ENCODE data around the gene CASR.

- TF ChIP-seq CTCF (IDR thresholded peaks at IDR 0.05) = no peak
- no peak for TF ChIP-seq POLR2A (IDR thresholded peaks at IDR 0.05)
Measured at GRCh38 chr3:122189357-122189756, 5.9 kb downstream of the CASR start.

Measured in esophagus squamous epithelium (tissue), 4 donors.